Activated effector memory CD4-positive, alpha-beta T cell treated with Interleukin-2 at 50 U/mL for 16 hours (primary cell): ENCODE measurements around the gene GAL3ST1.
A peak's percentile ranks its signal among the peaks of the same experiment; 100 is the strongest.
"Not testable (repeated sequence)": the region's sequence is repeated elsewhere in the genome, so short reads cannot be mapped to it uniquely, and the experiment has no call there.

Source experiments
- DNase-seq: peaks from one replicate; pipeline ENCODE4 v3.0.0-alpha.2; 2020

Gene GAL3ST1

GRCh38 chr22:30596199-30596598 is 21.7 kb upstream of the GAL3ST1 start:
- no peak for DNase-seq

- DNase-seq, result not testable (repeated sequence)
These were observed 17.9 kb upstream of the GAL3ST1 start for GRCh38 chr22:30592360-30592713.

GRCh38 chr22:30591588-30592359 is 17.3 kb upstream of the GAL3ST1 start, which contains the start of gene PES1:
Gene PES1 (minus strand): TSS chr22:30591910. CDS start chr22:30591833, 77 bp downstream.
- peak; percentile 94 for DNase-seq

- DNase-seq, result no peak
These were observed 16.7 kb upstream of the GAL3ST1 start for GRCh38 chr22:30591191-30591587.

GRCh38 chr22:30586414-30586813 is 11.9 kb upstream of the GAL3ST1 start:
- DNase-seq, result no peak

- no peak for DNase-seq
These were observed 10.0 kb upstream of the GAL3ST1 start for GRCh38 chr22:30584441-30584840.

GRCh38 chr22:30582788-30583545 is 8.5 kb upstream of the GAL3ST1 start:
- no peak for DNase-seq

- no peak for DNase-seq
These were observed 7.6 kb upstream of the GAL3ST1 start for GRCh38 chr22:30582051-30582450.

- DNase-seq, result no peak
These were observed 6.4 kb upstream of the GAL3ST1 start for GRCh38 chr22:30580896-30581295.

- no peak for DNase-seq
These were observed 4.0 kb upstream of the GAL3ST1 start for GRCh38 chr22:30578481-30578880.

- DNase-seq, result no peak
These were observed 1.4 kb upstream of the GAL3ST1 start for GRCh38 chr22:30575859-30576258.

- DNase-seq, result no peak
These were observed 669 bp upstream of the GAL3ST1 start for GRCh38 chr22:30574997-30575671.

GRCh38 chr22:30573594-30574094 is 821 bp downstream of the GAL3ST1 start:
- DNase-seq, result no peak

- DNase-seq, result no peak
These were observed 1.4 kb downstream of the GAL3ST1 start for GRCh38 chr22:30572840-30573593.

GRCh38 chr22:30572210-30572609 is 2.3 kb downstream of the GAL3ST1 start:
- no peak for DNase-seq

- no peak for DNase-seq
These were observed 4.7 kb downstream of the GAL3ST1 start for GRCh38 chr22:30569674-30570202.

- no peak for DNase-seq
These were observed 6.2 kb downstream of the GAL3ST1 start for GRCh38 chr22:30568137-30568805.

GRCh38 chr22:30567277-30567676 is 7.2 kb downstream of the GAL3ST1 start:
- DNase-seq, result not testable (repeated sequence)

GRCh38 chr22:30566125-30566524 is 8.3 kb downstream of the GAL3ST1 start:
- DNase-seq, result no peak

- no peak for DNase-seq
These were observed 9.1 kb downstream of the GAL3ST1 start for GRCh38 chr22:30565341-30565740.

GRCh38 chr22:30564761-30565119 is 9.7 kb downstream of the GAL3ST1 start:
- DNase-seq, result no peak
